GM19395 (cell line): ENCODE measurements around the gene PTPN11.
"Not testable (repeated sequence)": the region's sequence is repeated elsewhere in the genome, so short reads cannot be mapped to it uniquely, and the experiment has no call there.

Source experiments
- ATAC-seq: cut with Tn5 transposase; IDR thresholded peaks from one replicate; pipeline ENCODE4 v1.9.1; 2021; ENCODE audit warnings: mild to moderate bottlenecking, moderate library complexity; ENCODE audit not compliant: unreplicated experiment

PTPN11 gene

GRCh38 chr12:112513471-112513870, 94.7 kb downstream of the PTPN11 start:
- ATAC-seq = no peak

DNA sequence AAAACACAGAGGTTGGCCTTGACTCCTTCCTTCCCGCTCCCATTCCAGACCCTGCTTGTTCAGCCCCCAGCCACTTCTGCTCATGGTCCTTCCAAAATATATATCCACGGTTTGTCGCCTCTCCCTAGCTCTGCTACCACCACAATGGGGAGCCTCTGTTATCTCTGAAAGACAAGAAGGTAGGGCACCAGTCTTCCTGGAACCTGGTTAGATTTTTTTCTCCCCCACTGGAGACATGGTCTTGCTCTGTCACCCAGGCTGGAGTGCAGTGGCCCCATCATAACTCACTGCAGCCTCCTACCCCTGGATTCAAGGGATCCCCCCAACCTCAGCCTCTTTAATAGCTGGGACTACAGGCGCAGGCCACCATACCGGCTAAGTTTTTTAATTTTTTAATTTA, 95.7 kb downstream of the PTPN11 start:
- ATAC-seq = no peak

- ATAC-seq = no peak
Measured at GRCh38 chr12:112514926-112515642, 96.3 kb downstream of the PTPN11 start.

GRCh38 chr12:112515868-112516267, 97.1 kb downstream of the PTPN11 start:
- no peak for ATAC-seq

DNA sequence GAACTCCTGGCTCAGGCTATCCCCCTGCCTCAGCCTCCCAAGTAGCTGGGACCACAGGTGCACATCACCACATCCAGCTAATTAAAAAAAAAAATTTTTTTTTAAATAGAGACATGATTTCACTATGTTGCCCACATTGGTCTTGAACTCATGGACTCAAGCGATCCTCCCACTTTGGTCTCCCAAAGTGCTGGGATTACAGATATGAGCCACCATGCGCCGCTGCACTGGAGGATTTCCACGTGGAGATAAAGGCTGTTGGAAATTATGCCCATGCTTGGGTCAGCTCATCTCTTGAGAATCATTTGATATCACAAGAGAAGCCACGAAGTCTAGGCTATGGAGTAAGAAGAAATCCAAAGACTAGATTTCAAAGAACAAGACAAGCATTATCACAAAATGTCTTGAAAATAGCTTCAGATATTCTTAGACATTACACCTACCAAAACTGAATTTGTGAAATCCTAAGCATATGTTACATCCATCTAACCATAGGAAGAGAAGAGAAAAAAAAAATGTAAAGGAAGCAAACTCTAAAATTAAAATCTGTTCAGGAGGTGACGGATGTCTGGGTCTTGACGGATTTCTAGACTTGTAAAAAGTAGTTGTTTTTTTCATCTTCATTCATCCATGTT, 99.1 kb downstream of the PTPN11 start:
- no peak for ATAC-seq

- no peak for ATAC-seq
Measured at GRCh38 chr12:112518365-112518735, 99.6 kb downstream of the PTPN11 start.

DNA sequence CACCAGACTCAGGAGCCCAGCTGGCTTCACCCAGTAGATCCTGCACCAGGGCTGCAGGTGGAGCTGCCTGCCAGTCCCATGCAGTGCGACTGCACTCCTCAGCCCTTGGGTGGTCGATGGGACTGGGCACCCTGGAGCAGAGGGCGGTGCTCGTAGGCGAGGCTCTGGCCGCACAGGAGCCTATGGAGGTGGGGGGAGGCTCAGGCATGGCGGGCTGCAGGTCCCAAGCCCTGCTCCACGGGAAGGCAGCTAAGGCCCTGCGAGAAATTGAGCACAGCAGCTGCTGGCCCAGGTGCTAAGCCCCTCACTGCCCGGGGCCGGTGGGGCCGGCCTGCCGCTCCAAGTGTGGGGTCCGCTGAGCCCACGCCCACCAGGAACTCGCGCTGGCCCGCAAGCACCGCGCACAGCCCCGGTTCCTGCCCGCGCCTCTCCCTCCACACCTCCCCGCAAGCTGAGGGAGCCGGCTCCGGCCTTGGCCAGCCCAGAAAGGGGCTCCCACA, 101.1 kb downstream of the PTPN11 start:
- ATAC-seq = not testable (repeated sequence)

GRCh38 chr12:112523856-112524255, 105.1 kb downstream of the PTPN11 start:
- no peak for ATAC-seq

DNA sequence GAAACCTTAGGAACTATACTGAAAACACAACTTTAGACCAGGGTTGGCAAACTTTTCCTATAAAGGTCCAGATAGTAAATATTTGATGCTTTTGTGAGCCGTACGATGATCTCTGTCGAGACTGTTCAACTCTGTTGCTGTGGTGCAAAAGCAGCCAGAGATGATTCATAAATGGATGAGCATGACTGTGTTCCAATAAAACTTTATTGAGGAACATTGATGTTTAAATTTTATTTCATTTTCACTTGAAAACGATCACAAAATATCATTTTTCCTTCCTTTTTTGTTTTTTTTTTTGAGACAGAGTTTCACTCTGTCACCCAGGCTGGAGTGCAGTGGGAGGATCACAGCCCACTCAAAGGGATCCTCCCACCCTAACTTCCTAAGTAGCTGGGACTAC, 105.5 kb downstream of the PTPN11 start:
- no peak for ATAC-seq

- ATAC-seq = no peak
Measured at GRCh38 chr12:112524676-112525425, 106.1 kb downstream of the PTPN11 start.

GRCh38 chr12:112525426-112525809, 106.7 kb downstream of the PTPN11 start:
- ATAC-seq = no peak

- ATAC-seq = no peak
Measured at GRCh38 chr12:112527082-112527481, 108.3 kb downstream of the PTPN11 start.

DNA sequence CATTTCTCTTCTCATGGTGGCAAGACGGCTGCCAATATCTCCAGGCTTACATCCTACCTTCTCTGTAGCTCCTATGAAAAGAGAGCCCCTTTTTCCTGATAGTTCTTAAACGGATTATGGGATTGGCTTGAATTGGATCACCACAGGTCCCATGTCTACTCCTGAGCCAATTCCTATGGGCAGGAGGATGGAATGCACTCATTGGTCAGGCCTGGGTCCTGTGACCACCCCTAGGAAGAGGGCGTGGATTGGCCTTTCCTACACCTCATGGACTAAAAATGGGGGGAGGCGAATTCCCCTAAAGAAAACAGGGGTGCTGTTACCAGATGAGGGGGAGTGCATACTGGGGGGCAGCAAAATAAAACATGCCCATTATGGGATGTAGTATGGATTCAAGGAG, 108.8 kb downstream of the PTPN11 start:
- ATAC-seq = no peak

DNA sequence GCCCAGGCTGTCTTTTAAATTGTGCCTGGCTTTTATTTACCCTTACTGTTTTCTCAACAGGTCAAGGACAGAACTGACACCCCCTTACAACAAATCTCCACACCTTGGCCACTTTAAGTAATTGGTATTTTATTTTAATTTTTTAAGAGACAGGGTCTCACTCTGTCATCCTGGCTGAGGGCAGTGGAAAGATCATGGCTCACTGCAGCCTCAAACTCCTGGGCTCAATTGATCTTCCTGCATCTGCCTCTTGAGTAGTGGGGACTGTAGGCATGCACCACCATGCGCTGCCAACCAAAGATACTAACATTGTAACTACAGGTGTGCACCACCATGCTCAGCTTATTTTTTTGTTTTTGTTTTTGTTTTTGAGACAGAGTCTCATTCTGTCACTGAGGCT, 109.8 kb downstream of the PTPN11 start:
- no peak for ATAC-seq

GRCh38 chr12:112530941-112531340, 112.2 kb downstream of the PTPN11 start:
- no peak for ATAC-seq

GRCh38 chr12:112532106-112532505, 113.4 kb downstream of the PTPN11 start:
- no peak for ATAC-seq

DNA sequence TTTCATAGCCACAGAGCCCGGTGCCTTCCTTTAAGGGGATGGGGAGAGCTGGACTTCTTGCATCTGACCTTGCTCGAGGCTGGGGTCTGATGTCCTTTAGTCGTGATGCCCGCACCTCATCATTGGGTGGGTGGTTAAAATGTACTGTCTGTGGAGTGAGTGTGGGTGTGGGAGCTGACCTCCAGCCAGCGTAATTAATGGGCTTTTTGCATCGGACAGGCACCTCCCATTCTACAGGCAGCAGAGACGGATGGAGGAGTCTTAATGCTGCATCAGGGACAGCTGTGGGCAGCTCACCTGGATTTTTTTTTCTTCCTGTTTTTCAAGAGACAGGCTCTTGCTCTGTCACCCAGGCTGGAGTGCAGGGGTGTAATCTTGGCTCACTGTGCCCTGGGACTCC, 114.8 kb downstream of the PTPN11 start:
- no peak for ATAC-seq

GRCh38 chr12:112535017-112535416, 116.3 kb downstream of the PTPN11 start:
- no peak for ATAC-seq

DNA sequence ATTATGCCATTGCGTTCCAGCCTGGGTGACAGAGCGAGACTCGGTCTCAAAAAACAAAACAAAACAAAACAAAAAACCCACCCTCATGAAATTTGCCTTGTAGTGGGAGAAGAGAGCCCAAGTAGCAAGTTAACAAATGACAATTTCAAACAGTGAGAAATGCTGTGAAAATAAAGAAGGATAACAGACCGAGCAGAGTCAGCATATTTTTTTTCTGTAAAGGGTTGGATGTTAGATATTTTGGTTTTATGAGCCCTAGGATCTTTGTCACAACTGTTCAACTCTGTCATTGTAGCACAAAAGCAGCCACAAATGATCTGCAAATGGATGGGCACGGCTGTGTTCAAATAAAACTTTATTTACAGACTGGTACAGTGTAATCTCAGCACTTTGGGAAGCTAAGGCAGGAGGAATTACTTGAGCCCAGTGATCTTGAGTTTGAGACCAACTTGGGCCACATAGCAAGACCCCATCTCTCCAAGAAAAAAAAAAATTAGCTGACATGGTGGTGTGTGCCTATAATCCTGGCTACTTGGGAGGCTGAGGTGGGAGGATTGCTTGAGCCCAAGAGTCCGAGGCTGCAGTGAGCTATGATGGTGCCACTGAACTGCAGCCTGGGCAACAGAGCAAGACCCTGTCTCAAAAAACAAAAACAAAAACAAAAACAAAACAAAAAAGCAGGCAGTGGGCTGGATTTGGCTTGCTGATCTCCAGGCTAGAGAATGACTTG, 117.1 kb downstream of the PTPN11 start:
- ATAC-seq = no peak

GRCh38 chr12:112536367-112536730, 117.6 kb downstream of the PTPN11 start:
- ATAC-seq = no peak

DNA sequence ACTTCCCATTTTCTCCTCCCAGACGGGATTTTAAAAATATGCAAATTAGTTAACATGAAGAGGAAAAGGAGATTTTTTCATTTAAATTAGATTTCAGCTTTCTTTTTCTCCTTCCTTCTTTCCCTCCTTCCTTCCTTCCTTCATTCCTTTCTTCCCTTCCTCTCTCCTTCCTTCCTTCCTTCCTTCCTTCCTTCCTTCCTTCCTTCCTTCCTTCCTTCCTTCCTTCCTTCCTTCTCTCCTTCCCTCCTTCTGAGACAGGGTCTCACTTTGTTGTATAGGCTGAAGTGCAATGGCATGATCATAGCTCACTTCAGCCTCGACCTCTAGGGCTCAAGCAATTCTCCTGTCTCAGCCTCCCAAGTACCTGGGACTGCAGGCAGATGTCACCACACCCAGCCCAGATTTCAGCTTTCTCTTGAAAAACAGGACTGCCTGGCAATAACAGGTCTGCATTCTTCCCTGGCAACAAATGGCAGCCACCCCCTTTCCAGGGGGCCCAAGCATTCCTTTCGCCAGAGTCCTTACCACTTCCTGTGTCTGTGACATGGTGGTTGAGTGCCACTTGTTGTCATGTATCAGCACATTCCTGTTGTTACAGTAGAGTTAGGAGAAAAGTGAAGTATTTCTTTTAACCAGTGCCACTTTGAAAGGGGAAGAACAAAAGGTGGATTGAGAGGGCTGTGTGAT, 119.1 kb downstream of the PTPN11 start:
- no peak for ATAC-seq
